Esophagus muscularis mucosa (tissue), 4 donors: ENCODE results near the gene SPTBN2.

Experiments used
- CTCF ChIP-seq, 3 experiments: fragments of 200-600 bp in 2 of 3; fragments of 450-650 bp in 1 of 3; sonication (generic) in 2 of 3; IDR thresholded peaks; one replicate each; pipeline ENCODE4 v1.5.1; 2017 to 2019; ENCODE audit warnings: antibody characterized with exemption in 3 of 3, mild to moderate bottlenecking in 2 of 3, moderate library complexity in 1 of 3
- EP300 ChIP-seq: sonication (generic); formaldehyde crosslinking; IDR thresholded peaks from one replicate; pipeline ENCODE4 v1.6.1; 2017; ENCODE audit warnings: antibody characterized with exemption
- POLR2A ChIP-seq: fragments of 450-650 bp; IDR thresholded peaks from one replicate; pipeline ENCODE4 v1.6.1; 2017; ENCODE audit warnings: antibody characterized with exemption, moderate library complexity, mild to moderate bottlenecking, low read depth
- POLR2AphosphoS5 ChIP-seq, 2 donors: sonication (generic); formaldehyde crosslinking; IDR thresholded peaks; one replicate each; pipeline ENCODE4 v1.6.1; 2017; ENCODE audit warnings: antibody characterized with exemption in 2 of 2

GRCh38 chr11:66752148-66752547 is 23.1 kb upstream of the SPTBN2 start:
- TF ChIP-seq CTCF (IDR thresholded peaks at IDR 0.05) = no peak
- no peak for TF ChIP-seq POLR2A
- no peak for TF ChIP-seq EP300
- TF ChIP-seq POLR2AphosphoS5 (IDR thresholded peaks at IDR 0.05) = no peak
